NCI-H2196 treated with DMSO at 0.1 percent for 48 hours (cell line): Measurements from ENCODE around the gene BAAT.
"Not testable (repeated sequence)": the region's sequence is repeated elsewhere in the genome, so short reads cannot be mapped to it uniquely, and the experiment has no call there.

Source experiments
- DNase-seq: peaks from one replicate; lab custom pipeline; 2025; ENCODE audit not compliant: unreplicated experiment; lab: John Stamatoyannopoulos, UW

Gene BAAT

DNA sequence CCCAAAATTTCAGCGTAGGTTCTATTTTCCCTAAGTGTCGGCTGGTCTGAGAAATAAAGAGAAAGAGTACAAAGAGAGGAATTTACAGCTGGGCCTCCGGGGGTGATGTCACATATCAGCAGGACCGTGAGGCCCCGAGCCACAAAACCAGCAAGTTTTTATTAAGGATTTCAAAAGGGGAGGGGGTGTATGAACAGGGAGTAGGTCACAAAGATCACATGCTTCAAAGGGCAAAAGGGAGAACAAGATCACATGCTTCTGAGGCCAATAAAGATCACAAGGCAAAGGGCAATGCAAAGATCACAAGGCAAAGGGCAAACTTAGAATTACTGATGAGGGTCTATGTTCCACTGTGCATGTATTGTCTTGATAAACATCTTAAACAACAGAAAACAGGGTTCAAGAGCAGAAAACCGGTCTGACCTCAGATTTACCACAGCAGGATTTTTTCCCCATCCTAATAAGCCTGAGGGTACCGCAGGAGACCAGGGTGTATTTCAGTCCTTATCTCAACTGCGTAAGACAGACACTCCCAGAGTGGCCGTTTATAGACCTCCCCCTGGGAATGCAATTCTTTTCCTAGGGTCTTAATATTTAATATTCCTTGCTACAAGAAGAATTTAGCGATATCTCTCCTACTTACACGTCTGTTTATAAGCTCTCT is at the start of gene BAAT:
BAAT (minus strand) TSS at position 134 of the 664 bp plus-strand sequence. CDS start 13,602 bp downstream, outside the sequence.
- DNase-seq = not testable (repeated sequence)

GRCh38 chr9:101433229-101433628 is 48.4 kb upstream of the BAAT start:
- DNase-seq = no peak

GRCh38 chr9:101432740-101433139 is 47.9 kb upstream of the BAAT start:
- no peak for DNase-seq

- no peak for DNase-seq
These were observed 47.4 kb upstream of the BAAT start for GRCh38 chr9:101432171-101432570.

DNA sequence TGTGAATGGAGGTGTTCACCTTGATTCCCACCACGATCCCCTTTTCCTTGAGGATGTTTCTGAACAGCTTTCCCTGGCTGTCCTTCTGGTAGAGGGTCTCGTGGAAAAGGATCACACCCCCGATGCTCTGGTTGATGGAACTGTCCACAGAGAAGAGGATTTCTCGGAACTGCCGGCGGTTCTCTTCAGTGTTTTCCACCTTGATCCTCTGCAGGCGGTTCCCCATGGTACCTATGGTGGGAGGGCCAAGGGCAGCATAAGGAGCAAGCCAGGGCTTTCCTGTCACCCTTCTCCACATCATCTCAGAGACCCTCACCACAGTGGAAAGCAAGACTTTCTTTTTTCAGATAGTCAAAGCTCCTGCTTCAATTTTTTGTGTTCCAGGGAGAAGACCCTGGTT is 44.9 kb upstream of the BAAT start:
- no peak for DNase-seq

DNA sequence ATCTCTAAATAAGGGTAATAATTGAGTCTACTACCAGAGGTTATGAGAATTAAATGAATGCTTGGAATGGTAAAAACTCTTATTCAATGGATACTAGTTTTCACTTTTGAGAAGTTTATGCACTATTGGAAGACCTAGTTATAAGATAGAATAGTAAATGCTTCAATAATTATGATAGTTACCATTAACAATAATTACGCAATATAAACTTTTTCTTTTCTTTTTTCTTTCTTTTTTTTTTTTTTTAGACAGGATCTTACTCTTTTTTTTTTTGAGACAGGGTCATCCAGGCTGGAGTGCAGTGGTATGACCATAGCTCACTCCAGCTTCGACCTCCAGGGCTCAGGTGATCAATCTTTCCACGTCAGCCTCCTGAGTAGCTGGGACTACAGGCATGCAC is 44.1 kb upstream of the BAAT start:
- DNase-seq = no peak

DNA sequence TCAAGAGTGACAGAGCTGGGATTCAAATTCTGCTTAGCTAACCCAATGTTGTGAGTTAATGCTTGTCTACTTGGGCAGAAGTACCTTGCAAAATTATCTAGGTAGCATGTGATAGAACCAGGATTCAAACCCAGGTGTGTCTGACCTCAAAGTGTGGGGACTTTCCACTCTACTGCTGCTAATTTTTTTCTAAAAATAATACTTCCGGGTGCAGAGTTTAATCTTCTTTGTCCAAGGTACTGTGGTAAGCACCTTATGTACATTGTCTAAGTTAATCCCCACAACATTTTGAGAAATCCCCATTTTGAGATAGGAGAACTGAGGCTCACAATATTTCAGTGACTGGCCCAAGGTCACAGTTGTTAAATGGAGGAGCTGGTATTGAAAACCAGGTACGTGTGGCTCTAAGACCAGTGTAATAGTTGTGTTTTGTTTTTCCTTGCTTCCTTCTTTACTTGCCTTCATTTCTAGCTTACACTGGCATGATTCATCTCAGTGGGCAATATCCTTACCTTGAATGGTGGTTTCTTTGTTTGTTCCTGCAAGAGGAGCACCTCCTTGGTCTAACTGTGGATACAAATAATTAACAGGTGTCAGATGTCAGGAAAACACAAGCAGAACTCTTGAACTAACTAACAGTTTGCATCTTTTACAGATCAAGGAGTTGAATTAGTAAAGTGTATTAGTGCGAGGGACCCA is 43.3 kb upstream of the BAAT start:
- DNase-seq = no peak

GRCh38 chr9:101427358-101427757 is 42.6 kb upstream of the BAAT start:
- DNase-seq = no peak

DNA sequence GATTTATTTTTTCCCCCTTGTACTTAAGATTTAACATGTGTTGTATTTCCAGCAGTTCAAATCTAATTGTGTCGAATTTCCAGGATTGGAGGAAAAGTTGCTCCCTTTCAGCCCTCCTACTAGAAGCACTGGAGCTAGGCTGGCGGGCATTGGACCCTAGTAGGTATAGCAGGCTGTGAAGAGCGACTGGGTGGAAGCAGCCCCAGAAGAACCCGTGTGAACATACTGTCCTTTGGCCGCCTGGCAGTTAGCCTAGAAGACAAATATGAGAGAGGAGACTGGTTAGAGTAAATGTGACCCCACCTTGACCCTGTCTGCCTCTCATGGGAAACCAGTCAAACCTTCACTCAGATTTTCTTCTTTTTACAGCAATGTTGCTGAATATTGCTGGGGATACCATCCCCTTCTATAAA is 36.9 kb upstream of the BAAT start:
- no peak for DNase-seq

- no peak for DNase-seq
These were observed 35.1 kb upstream of the BAAT start for GRCh38 chr9:101419863-101420262.

DNA sequence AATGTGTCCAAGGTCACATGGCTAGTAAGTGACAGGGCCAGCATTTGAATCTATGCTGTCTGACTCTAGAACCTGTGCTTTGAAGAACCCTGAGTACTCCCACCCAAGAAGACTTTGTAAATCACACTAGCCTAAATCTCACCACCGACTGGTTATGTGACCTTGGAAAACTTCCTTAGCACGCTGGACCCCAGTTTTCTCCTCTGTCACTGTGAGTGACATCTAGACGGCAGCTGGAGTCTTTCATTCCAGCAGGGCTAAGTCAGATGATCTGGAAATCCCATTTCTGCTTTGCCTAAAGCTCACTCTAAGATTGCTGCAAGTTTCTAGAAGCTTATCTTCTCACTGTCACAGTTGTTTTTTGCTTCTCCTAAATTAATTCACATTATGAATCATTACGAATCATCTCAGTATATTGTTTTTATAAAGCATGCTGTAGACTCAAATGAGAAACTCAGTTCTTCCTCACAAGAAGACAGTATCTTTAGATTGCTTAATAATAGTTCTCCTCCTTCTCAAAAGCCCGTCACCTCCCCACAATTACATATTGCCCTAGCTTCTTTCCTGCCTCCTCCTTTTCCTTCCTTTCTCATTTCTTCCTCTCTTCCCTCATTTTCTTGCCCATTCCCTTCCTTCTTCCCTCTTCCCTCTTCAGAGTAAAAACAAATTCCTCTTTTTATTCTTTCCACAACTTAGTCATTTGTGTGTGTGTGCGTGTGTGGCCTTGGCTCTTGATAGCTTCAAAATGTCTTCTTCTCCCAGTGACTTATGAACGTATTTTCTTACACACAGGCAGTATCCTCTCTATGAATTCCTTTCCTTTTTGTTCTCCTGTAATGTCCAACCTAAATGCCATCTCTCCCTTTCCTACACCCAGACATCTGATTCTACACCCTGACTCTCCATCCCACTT is 34.0 kb upstream of the BAAT start:
- DNase-seq = no peak

DNA sequence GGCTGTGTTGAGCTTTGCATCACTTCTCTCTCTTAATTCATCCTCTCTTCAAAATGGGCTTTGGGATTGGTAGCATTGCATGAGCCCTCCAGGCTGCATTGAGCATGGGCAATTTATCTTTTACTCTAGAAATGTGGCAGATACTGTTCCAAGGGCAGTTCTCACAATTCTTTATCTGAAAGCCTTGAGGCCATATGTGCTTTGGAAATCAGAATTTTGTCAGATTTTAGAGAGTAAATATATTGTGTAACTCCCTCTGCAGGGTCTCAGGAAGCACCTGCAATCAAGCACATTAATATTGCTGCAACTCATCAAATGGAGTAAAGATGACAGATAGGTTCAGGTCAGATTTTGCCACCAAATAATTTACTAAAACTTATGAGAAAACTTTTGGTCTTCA is 33.2 kb upstream of the BAAT start:
- no peak for DNase-seq

DNA sequence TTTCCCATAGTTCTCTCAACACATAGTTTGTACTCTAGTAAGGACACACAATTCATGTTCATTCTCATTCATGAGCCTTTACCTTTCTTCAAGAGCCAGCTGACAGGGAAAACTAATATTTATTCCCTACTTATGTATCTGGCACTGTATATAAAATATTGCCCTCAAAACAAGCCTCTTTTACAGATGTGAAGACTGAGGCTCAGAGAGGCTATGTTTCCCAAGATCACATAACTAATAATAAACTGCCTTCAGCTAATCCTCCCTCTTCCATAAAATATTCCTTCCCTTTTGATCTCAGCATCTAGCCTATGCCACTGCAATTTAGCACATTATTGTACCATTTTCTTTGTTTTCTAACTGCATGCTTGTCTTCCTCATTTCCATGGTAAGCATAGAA is 32.6 kb upstream of the BAAT start:
- DNase-seq = no peak

GRCh38 chr9:101415578-101415977 is 30.8 kb upstream of the BAAT start:
- no peak for DNase-seq

- DNase-seq = no peak
These were observed 30.0 kb upstream of the BAAT start for GRCh38 chr9:101414839-101415238.

- DNase-seq = no peak
These were observed 24.3 kb upstream of the BAAT start for GRCh38 chr9:101409079-101409477.

GRCh38 chr9:101408374-101409078 is 23.7 kb upstream of the BAAT start:
- DNase-seq = no peak

DNA sequence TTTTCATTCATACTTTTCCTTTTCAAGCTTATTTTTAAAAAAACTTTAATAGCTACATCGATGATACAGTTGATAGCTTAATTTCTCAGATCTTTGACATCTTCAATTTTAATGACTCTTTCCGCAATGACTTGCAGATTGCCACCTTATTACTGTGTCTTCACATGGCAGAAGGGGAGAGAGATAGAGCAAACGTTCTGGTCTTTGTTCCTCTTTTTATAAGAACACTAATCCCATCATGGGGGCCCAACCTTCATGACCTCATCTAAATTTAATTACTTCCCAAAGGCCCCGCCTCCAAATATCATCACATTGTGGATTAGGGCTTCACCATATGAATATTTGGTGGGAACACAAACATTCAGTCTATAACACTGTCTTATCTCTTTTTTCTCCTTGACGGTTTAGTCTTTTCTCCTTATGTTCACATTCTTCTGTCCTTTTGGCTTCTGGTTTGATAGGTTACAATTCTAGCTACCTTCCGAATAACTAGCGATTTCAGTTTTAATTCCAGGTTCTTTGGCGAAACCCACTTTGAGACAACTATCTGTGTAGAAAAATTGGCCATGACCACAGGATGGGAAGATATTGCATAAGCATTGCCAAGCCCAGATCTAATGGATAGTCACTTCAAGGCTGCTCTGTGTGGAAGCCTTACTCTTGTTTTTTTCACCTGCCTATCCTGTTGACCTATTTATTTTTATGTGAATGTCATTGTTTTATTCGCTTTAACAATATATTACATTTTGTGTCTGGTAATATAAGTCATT is 18.9 kb upstream of the BAAT start:
- no peak for DNase-seq

DNA sequence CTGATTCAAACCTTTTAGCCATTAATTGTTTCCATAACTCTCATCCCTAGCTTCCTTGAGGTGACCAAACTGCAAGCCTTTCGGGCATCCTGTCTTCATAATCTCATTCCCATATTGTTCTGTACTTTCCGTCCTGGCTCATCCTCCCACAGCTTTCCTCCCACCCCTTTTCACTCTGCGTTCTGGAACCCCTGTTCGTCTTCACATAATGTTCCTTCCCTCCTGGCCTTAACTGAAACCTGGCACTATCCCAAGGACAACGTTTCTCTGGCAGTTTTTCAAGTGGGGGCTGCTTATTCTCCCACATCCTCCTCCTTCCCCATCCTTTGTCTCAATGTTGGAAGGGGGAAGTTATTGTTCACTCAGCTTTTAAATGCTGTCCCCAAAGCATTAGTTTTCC is 15.3 kb upstream of the BAAT start:
- DNase-seq = no peak

DNA sequence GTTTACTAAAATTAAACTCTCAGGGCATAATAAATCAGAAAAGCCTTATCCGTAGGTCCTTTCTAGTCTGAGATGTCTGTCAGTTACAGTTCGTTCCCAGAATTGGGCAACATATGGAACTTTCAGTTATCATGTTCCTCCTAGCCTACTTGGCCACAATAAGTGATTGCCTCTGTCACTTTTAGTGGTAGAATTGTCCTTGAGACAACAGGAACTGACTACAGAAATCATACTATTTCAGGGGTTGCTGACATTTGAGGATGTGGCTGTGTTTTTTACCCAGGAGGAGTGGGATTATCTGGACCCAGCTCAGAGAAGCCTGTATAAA is 14.8 kb upstream of the BAAT start:
- no peak for DNase-seq
